ENCODE results near the gene CYSLTR1.

Gene CYSLTR1, protein sequence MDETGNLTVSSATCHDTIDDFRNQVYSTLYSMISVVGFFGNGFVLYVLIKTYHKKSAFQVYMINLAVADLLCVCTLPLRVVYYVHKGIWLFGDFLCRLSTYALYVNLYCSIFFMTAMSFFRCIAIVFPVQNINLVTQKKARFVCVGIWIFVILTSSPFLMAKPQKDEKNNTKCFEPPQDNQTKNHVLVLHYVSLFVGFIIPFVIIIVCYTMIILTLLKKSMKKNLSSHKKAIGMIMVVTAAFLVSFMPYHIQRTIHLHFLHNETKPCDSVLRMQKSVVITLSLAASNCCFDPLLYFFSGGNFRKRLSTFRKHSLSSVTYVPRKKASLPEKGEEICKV

DNA sequence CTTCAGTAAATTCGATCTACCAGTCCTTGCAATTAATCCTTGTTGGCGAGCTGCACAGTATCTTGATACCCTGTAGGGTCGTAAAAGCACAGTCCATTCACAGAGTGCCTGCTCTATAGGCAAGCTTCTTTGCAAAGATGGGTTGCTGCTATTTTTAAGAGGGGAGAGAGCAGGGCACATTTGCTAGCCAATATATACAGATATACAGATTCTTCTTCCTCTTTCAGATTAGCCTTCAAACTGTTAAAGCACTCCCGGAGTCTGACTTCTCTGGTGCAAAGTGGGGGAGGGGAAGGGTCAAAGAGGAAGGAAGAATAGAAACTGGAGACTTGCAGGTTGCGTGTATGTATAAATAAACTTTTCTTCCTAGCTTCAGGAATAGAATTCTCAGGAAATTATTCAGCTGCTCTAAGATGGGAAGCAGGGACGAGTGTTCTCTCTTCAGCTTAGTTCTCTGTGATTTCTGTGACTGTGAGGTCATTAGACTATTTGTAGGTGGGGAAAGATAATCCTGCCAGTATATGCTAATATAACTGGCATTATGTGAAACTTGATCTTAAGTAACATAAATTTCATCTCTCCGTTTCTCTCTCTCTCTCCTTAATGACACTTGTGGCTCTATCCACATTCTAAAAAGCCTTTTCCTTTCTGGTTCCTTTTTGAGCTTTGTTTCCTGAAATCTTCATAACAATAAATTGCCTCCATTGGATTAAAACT lies at the start of gene CYSLTR1:
TSS of gene CYSLTR1 (minus strand) at position 242 of the 717 bp plus-strand sequence. CDS start 53,865 bp downstream, outside the sequence.
- DNase-seq, result no peak
- H3K36me3 ChIP-seq, result no peaks in the 10 kb centered on the region
- H3K27ac ChIP-seq, result no peak within 1 kb of the TSS
- H3K9me3 ChIP-seq (ENCODE audit: severe bottlenecking), result no peaks in the 10 kb centered on the region
- no peak within 1 kb of the TSS for H3K4me3 ChIP-seq (ENCODE audit: low read depth, low read length)
- no peak for TF ChIP-seq CTCF (IDR thresholded peaks at IDR 0.05; ENCODE audit: low read depth, low read length)
- peaks cover 25% of the 10 kb centered on the region for H3K27me3 ChIP-seq (ENCODE audit: insufficient read depth, low read depth, severe bottlenecking)

DNA sequence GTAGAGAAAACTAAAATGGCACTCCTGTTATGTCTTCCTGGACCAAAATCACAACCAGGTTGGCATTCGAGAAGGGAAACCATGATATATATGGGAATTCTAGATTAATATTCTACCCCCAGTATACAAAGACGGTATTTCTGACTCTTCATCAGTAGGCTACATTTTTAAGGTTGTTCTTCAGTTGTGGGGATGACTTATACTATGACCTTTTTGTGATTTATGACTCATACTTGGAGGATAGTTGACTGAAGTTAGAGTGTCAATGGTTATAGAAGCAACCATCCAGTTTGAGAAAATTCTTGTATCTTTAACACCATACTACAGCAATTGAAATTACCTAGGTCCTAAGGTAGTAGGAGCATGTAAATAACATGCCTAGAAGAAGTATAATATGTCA lies 49.8 kb upstream of the CYSLTR1 start:
- Histone ChIP-seq H3K4me3 (ENCODE audit: low read depth, low read length) (no peak overlapping the region), H3K9me3 (ENCODE audit: severe bottlenecking) (no peaks in the 10 kb centered on the region), H3K27me3 (ENCODE audit: insufficient read depth, low read depth, severe bottlenecking) (peaks cover 9% of the 10 kb centered on the region), H3K36me3 (no peaks in the 10 kb centered on the region), H3K27ac (no peak overlapping the region)
- no peak for TF ChIP-seq CTCF (IDR thresholded peaks at IDR 0.05; ENCODE audit: low read depth, low read length)
- DNase-seq, result no peak

DNA sequence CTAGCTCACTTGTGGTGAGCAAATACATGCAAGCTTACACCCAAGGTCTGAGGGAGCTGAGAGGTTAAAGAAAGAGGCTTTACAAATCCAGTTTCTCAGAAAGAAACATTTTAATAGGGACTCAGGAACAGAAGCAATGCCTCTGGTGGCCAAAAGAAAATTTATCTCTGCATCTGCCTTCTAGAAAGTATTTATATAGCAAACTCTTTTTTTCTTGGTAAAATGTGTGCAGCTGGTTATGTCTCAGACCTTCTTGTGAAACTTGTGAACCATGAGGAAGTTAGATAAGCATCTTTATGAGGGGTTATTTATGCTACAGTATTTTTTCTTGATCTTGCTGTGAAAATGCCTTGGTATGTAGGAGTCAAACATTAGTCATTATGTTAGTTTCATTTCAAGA lies 48.5 kb upstream of the CYSLTR1 start:
- Histone ChIP-seq H3K9me3 (ENCODE audit: severe bottlenecking) (no peaks in the 10 kb centered on the region), H3K36me3 (no peaks in the 10 kb centered on the region), H3K27me3 (ENCODE audit: insufficient read depth, low read depth, severe bottlenecking) (peaks cover 9% of the 10 kb centered on the region), H3K4me3 (ENCODE audit: low read depth, low read length) (no peak overlapping the region), H3K27ac (no peak overlapping the region)
- no peak for TF ChIP-seq CTCF (IDR thresholded peaks at IDR 0.05; ENCODE audit: low read depth, low read length)
- DNase-seq, result no peak

- TF ChIP-seq CTCF (IDR thresholded peaks at IDR 0.05; ENCODE audit: low read depth, low read length), result no peak
- Histone ChIP-seq H3K27me3 (ENCODE audit: insufficient read depth, low read depth, severe bottlenecking) (no peaks in the 10 kb centered on the region), H3K27ac (no peak overlapping the region), H3K4me3 (ENCODE audit: low read depth, low read length) (no peak overlapping the region), H3K36me3 (no peaks in the 10 kb centered on the region), H3K9me3 (ENCODE audit: severe bottlenecking) (no peaks in the 10 kb centered on the region)
- DNase-seq, result no peak
Measured at GRCh38 chrX:78366576-78366975, 39.2 kb upstream of the CYSLTR1 start.

- peaks cover 3% of the 10 kb centered on the region for H3K27me3 ChIP-seq (ENCODE audit: insufficient read depth, low read depth, severe bottlenecking)
Measured at GRCh38 chrX:78357342-78358055, 30.1 kb upstream of the CYSLTR1 start.

More at GRCh38 chrX:78357342-78358055, 30.1 kb upstream of the CYSLTR1 start:
- H3K4me3 ChIP-seq (ENCODE audit: low read depth, low read length), result no peak overlapping the region
- no peak overlapping the region for H3K27ac ChIP-seq
- no peak for DNase-seq
- no peak for TF ChIP-seq CTCF (IDR thresholded peaks at IDR 0.05; ENCODE audit: low read depth, low read length)
- H3K36me3 ChIP-seq, result no peaks in the 10 kb centered on the region
- H3K9me3 ChIP-seq (ENCODE audit: severe bottlenecking), result no peaks in the 10 kb centered on the region

Measured in WERI-Rb-1 (cell line).